ENCODE data around the gene ADAM30.

The ADAM30 gene

DNA sequence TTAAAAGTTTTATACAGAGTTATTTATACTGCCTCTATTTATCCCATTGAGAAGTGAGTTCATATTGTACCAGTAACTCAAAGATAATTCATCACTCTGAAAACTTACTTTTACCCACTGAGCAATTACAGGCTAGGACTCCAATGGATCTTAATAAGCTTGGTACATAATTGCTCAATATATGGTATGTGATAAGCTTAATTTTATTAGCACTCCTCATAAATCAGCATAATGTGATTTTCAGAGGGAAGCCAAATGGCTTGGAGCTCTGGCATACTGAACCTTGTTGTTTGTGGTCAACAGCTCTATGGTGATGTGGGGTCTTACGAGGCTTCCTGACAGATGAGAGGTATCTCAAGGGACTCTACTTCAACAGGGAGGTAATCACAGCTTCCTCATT, 26.3 kb downstream of the ADAM30 start:
- TF ChIP-seq, protein P1, sequence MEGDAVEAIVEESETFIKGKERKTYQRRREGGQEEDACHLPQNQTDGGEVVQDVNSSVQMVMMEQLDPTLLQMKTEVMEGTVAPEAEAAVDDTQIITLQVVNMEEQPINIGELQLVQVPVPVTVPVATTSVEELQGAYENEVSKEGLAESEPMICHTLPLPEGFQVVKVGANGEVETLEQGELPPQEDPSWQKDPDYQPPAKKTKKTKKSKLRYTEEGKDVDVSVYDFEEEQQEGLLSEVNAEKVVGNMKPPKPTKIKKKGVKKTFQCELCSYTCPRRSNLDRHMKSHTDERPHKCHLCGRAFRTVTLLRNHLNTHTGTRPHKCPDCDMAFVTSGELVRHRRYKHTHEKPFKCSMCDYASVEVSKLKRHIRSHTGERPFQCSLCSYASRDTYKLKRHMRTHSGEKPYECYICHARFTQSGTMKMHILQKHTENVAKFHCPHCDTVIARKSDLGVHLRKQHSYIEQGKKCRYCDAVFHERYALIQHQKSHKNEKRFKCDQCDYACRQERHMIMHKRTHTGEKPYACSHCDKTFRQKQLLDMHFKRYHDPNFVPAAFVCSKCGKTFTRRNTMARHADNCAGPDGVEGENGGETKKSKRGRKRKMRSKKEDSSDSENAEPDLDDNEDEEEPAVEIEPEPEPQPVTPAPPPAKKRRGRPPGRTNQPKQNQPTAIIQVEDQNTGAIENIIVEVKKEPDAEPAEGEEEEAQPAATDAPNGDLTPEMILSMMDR (IDR thresholded peaks at IDR 0.05; ENCODE audit: insufficient read depth, low read length, missing control alignments) = no peak
- POLR2A ChIA-PET = no interaction called here
- H3K4me3 ChIP-seq (ENCODE audit: low read depth, low read length) = no peak overlapping the region
- no peak for DNase-seq (ENCODE audit: low read depth, low spot score)
- CTCF ChIA-PET = interaction anchor here (0.8 to 4.1 kb wide), 23 partner anchors 8 to 306 kb away, joined by 3 to 33 read pairs (median 4); partner anchors contain the start of gene SEC22B

DNA sequence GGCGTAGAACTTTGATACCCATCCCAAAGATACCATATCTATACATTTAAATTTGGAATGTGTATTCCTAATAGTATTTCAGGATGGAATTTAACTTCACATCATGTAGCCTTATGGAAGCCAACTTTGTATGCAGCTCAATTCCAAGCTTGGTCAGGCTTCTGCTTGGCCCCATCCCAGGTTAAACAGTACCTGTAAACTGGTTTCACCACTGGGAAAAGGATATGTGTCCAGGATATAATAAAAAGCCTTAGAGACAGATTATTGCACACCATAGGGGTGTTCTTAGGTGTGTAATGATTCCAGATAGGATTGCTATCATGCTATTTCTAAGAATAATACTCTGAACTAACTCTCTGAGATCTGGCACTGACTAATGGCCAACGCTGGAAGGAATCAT, 28.1 kb downstream of the ADAM30 start:
- POLR2A ChIA-PET = no interaction called here

DNA sequence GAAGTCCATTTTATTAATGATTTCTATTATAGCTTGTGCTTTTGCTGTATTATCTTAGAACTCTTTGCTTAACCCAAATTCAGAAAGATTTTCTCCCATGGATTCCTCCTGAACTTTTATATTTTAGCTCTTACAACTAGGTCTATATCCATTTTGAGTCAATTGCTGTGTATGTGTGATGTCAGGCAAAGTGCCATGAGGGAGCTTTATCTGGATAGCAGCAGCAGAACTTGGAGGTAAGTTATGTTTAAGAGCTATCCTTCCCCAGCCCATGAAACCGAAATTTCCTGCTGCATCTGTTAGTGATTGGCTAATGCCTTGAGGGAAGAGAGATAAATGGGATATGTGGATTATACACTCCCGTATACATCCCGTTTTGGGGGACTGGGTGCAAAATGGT, 29.9 kb downstream of the ADAM30 start:
- no peak overlapping the region for H3K4me3 ChIP-seq (ENCODE audit: low read depth, low read length)
- ChIA-PET CTCF (interaction anchor here (0.9 to 3.1 kb wide), 6 partner anchors 13 to 122 kb away, joined by 3 to 8 read pairs (median 3); no protein-coding TSS in a partner anchor), POLR2A (no interaction called here)
- TF ChIP-seq, protein P1 (IDR thresholded peaks at IDR 0.05; ENCODE audit: insufficient read depth, low read length, missing control alignments) = no peak
- DNase-seq (ENCODE audit: low read depth, low spot score) = no peak

More for the DNA sequence above, 28.1 kb downstream of the ADAM30 start:
- TF ChIP-seq, protein P1 (IDR thresholded peaks at IDR 0.05; ENCODE audit: insufficient read depth, low read length, missing control alignments) = no peak
- H3K4me3 ChIP-seq (ENCODE audit: low read depth, low read length) = no peak overlapping the region
- DNase-seq (ENCODE audit: low read depth, low spot score) = no peak
- CTCF ChIA-PET = interaction anchor here (1.0 to 4.1 kb wide), 6 partner anchors 9 to 124 kb away, joined by 4 to 33 read pairs (median 11); no protein-coding TSS in a partner anchor

DNA sequence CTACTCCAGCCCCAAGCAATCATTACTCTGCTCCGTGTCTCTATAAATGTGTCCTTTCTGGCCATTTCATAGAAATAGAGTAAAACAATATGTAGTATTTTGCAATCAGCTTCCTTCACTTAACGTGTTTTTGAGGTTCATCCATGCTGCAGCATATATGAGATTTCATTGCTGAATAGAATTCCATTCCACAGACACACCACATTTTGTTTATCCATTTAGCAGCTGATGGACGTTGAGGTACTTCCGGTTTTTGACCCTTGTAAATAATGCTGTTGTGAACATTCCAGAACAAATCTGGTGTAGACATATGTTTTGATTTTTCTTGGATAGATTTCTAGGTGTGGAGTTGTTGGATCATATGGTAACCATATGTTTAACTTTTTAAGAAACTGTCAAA, 30.7 kb downstream of the ADAM30 start:
- DNase-seq (ENCODE audit: low read depth, low spot score) = peak; percentile 58
- ChIA-PET CTCF (interaction anchor here (0.8 to 3.1 kb wide), 5 partner anchors 8 to 121 kb away, joined by 3 to 8 read pairs (median 3); no protein-coding TSS in a partner anchor), POLR2A (no interaction called here)
- TF ChIP-seq, protein P1 (IDR thresholded peaks at IDR 0.05; ENCODE audit: insufficient read depth, low read length, missing control alignments) = no peak
- H3K4me3 ChIP-seq (ENCODE audit: low read depth, low read length) = no peak overlapping the region

DNA sequence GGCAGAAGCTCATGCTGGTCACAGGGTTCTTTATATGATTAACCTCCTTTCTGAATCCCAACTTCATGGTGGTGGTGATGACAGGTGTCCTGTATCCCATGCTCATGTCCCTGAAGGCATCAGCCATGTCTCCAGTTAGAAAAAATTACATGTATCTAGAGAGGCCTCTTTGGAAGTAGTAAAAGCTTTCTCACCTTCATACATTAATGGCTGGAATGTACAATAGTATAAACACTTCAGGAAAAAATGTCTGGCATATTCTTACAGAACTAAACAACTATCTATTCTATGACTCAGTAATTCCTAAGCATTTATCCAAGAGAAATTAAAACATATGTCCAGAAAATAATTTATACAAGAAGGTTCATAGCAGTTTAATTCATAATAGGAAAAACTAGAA, 34.0 kb downstream of the ADAM30 start:
- ChIA-PET POLR2A (no interaction called here), CTCF (interaction anchor here (0.9 kb wide), 1 partner anchor 8 kb away, joined by 3 read pairs; no protein-coding TSS in a partner anchor)
- TF ChIP-seq, protein P1 (IDR thresholded peaks at IDR 0.05; ENCODE audit: insufficient read depth, low read length, missing control alignments) = no peak

DNA sequence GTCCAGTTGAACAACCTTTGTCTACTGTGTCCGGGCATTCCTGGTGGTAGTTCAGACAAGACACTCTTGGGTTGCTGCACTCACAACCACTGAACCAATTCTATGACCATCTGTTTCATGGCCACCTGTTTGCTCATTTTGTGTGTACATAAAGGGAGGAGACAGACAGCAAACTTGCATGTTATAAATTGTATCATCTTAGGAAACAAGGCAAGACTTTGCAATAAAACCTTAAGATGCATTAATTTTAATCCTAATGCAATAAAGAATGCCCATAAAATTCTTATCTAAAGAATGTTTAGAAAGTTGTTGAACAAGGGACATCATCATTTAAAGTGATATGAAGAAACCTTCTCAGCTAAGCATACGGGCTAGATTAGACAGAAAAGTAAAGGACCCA, 34.8 kb downstream of the ADAM30 start:
- no peak for DNase-seq (ENCODE audit: low read depth, low spot score)
- no peak overlapping the region for H3K4me3 ChIP-seq (ENCODE audit: low read depth, low read length)
- TF ChIP-seq, protein P1 (IDR thresholded peaks at IDR 0.05; ENCODE audit: insufficient read depth, low read length, missing control alignments) = no peak
- ChIA-PET POLR2A (no interaction called here), CTCF (interaction anchor here (0.9 kb wide), 1 partner anchor 8 kb away, joined by 3 read pairs; no protein-coding TSS in a partner anchor)

More for the DNA sequence above, 34.0 kb downstream of the ADAM30 start:
- DNase-seq (ENCODE audit: low read depth, low spot score) = no peak
- no peak overlapping the region for H3K4me3 ChIP-seq (ENCODE audit: low read depth, low read length)
